RWPE2 (cell line): ENCODE measurements around the gene CMC1.

Source experiments
- ATAC-seq: fragments of 200-7000 bp; cut with Tn5 transposase; 3 replicates; pipeline ENCODE4 v1.9.1; 2021; ENCODE audit warnings: low read depth
- DNase-seq: peaks from one replicate; pipeline ENCODE4 v3.0.0-alpha.2; 2020; ENCODE audit warnings: low spot score
- H3K27ac ChIP-seq: fragments of 450-650 bp; 2 replicates; pipeline ENCODE4 v1.5.1; 2017; ENCODE audit warnings: mild to moderate bottlenecking; ENCODE audit not compliant: poor library complexity, severe bottlenecking
- H3K27me3 ChIP-seq: fragments of 250-450 bp; sonication (Bioruptor Pico); 2 replicates; pipeline ENCODE4 v1.5.1; 2021; ENCODE audit warnings: mild to moderate bottlenecking, moderate library complexity; ENCODE audit not compliant: insufficient read depth, poor library complexity, severe bottlenecking
- H3K36me3 ChIP-seq: fragments of 250-450 bp; sonication (Bioruptor Pico); 2 replicates; pipeline ENCODE4 v1.5.1; 2020; ENCODE audit warnings: low read depth, mild to moderate bottlenecking, moderate library complexity
- H3K4me1 ChIP-seq: fragments of 250-450 bp; sonication (Bioruptor Pico); 2 replicates; pipeline ENCODE4 v1.5.1; 2021; ENCODE audit warnings: mild to moderate bottlenecking, moderate library complexity; ENCODE audit not compliant: insufficient read depth, poor library complexity, severe bottlenecking
- H3K4me3 ChIP-seq: fragments of 250-450 bp; sonication (Bioruptor Pico); 2 replicates; pipeline ENCODE4 v1.5.1; 2021; ENCODE audit warnings: mild to moderate bottlenecking, moderate library complexity; ENCODE audit not compliant: severe bottlenecking
- H3K9me3 ChIP-seq: fragments of 250-450 bp; sonication (Bioruptor Pico); 2 replicates; pipeline ENCODE4 v1.5.1; 2021; ENCODE audit warnings: mild to moderate bottlenecking, moderate library complexity; ENCODE audit not compliant: severe bottlenecking
- TF ChIP-seq, protein P1 (sequence below): fragments of 450-650 bp; IDR thresholded peaks from one replicate; pipeline ENCODE4 v1.5.1; 2017; ENCODE audit warnings: mild to moderate bottlenecking, moderate library complexity; ENCODE audit not compliant: poor library complexity, severe bottlenecking

The CMC1 gene

DNA sequence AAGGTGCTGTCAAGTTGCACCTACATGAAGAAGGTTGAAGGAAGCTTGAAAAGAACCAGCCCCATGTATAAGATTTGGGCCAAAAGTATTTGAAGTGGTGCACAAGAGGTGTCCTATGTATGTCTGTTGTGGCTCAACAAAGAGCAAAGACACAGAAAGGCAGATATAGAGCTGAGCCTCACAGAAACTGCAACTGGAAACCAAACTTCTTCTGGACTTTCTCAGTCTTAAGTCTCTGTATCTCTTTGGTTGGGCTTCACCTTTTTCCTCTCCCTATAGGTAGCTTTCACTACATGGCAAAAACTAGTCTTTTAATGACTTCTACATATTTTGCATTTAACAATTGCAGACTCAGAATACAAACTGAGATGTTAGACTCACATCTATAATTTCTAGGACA, 8.8 kb upstream of the CMC1 start:
- ATAC-seq: no peak

DNA sequence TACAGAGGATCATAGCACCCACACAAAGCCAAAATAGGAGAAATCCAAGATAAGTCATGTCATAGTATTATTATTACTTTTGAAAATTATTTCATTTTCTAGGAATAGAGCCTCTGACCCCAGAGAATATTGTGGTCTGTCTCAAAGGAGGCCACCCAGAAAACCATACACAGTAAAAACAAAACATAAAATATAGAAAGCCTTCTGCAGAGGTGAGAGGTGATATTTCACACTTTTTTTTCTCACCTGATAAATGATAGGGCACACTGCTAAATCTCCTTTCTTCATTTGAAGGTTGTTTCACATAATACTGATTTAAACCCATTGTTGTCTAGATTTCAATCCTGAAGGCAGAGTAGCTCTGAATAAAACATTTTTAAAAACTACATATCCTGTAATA, 7.0 kb upstream of the CMC1 start:
- ATAC-seq (no peak), DNase-seq (no peak)
- TF ChIP-seq, protein P1, sequence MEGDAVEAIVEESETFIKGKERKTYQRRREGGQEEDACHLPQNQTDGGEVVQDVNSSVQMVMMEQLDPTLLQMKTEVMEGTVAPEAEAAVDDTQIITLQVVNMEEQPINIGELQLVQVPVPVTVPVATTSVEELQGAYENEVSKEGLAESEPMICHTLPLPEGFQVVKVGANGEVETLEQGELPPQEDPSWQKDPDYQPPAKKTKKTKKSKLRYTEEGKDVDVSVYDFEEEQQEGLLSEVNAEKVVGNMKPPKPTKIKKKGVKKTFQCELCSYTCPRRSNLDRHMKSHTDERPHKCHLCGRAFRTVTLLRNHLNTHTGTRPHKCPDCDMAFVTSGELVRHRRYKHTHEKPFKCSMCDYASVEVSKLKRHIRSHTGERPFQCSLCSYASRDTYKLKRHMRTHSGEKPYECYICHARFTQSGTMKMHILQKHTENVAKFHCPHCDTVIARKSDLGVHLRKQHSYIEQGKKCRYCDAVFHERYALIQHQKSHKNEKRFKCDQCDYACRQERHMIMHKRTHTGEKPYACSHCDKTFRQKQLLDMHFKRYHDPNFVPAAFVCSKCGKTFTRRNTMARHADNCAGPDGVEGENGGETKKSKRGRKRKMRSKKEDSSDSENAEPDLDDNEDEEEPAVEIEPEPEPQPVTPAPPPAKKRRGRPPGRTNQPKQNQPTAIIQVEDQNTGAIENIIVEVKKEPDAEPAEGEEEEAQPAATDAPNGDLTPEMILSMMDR: no peak
- no peaks in the 10 kb centered on the region for H3K9me3 ChIP-seq
- no peak overlapping the region for H3K4me3 ChIP-seq
- H3K27ac ChIP-seq: no peak overlapping the region
- no peaks in the 10 kb centered on the region for H3K27me3 ChIP-seq
- H3K36me3 ChIP-seq: no peaks in the 10 kb centered on the region
- H3K4me1 ChIP-seq: no peaks in the 10 kb centered on the region

More for the DNA sequence above, 8.8 kb upstream of the CMC1 start:
- no peaks in the 10 kb centered on the region for H3K4me1 ChIP-seq
- H3K36me3 ChIP-seq: no peaks in the 10 kb centered on the region
- TF ChIP-seq, protein P1: no peak
- no peak for DNase-seq
- no peak overlapping the region for H3K4me3 ChIP-seq
- H3K9me3 ChIP-seq: no peaks in the 10 kb centered on the region
- H3K27ac ChIP-seq: no peak overlapping the region
- H3K27me3 ChIP-seq: no peaks in the 10 kb centered on the region

DNA sequence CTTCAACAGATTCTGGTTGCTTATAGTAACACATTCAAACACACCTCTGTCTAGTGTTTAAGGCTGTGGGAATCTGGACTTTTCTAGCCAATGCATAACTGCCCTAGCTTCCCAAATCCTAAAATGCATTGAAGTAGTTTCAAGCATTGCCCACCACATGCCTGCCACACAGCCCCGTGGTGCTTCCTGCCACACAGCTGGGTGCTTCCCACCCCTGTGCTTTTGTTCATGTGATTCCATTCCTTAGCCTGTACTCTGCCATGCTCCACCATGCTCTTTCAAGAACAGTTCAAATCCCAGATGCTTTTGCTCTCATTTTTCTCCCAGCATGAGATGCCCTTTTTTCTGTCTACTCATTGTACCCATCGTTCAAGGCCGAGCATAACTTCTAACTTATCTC, 2.3 kb upstream of the CMC1 start:
- H3K4me3 ChIP-seq: no peak overlapping the region
- TF ChIP-seq, protein P1: no peak
- no peak overlapping the region for H3K27ac ChIP-seq
- no peaks in the 10 kb centered on the region for H3K9me3 ChIP-seq
- no peaks in the 10 kb centered on the region for H3K27me3 ChIP-seq
- ATAC-seq (no peak), DNase-seq (no peak)
- H3K36me3 ChIP-seq: no peaks in the 10 kb centered on the region
- no peaks in the 10 kb centered on the region for H3K4me1 ChIP-seq

DNA sequence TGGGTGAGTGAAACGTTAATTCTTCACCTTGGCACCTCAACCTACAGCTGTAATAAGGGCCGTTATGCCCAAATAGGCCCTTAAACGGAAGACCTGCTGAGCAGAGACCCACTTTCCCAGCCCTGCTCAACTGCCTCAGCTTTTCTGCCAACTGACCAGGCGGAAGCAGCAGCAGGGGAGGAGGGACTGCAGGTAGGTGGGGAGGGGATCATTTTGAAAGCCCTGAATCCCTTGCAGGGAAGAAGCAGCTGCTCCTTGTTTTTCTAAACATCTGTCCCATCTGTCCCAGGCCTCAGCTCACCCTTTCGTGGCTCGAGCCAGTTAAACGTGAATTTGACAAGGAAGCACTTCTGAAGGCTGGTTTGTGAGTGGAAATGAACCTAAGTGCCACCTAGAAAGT, 978 bp upstream of the CMC1 start:
- ATAC-seq (no peak), DNase-seq (no peak)
- no peak overlapping the region for H3K4me3 ChIP-seq

DNA sequence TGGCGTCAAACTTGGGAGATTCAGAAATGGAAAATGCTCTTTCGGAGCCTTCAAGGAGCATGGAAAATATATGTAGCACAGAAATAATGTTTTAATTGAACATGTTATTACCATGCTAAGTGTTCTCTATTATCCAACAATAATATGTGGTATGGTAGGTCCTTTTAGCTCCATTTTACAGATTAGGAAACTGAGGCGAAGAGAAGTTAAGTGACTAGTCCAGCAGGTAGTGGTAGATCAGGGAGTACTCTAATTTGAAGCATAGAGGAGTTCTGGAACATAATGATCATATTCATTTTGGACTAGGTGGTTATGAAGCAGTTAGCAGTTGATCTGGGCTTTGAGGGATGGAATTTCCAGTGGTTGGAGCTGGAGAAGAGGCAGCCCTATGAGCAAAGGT, 1.1 kb downstream of the CMC1 start:
- ATAC-seq (no peak), DNase-seq (no peak)
- no peaks in the 10 kb centered on the region for H3K36me3 ChIP-seq
- H3K27ac ChIP-seq: peak overlapping the region; percentile 39
- no peaks in the 10 kb centered on the region for H3K4me1 ChIP-seq
- H3K9me3 ChIP-seq: no peaks in the 10 kb centered on the region
- TF ChIP-seq, protein P1: no peak
- peak overlapping the region; percentile 61 for H3K4me3 ChIP-seq
- H3K27me3 ChIP-seq: no peaks in the 10 kb centered on the region

More for the DNA sequence above, 978 bp upstream of the CMC1 start:
- Histone ChIP-seq H3K27ac (no peak overlapping the region), H3K36me3 (no peaks in the 10 kb centered on the region), H3K4me1 (no peaks in the 10 kb centered on the region), H3K9me3 (no peaks in the 10 kb centered on the region), H3K27me3 (no peaks in the 10 kb centered on the region)
- TF ChIP-seq, protein P1: no peak
